T-helper 22 cell (primary cell): Measurements from ENCODE around the gene HDDC3.
"Not testable (repeated sequence)": the region's sequence is repeated elsewhere in the genome, so short reads cannot be mapped to it uniquely, and the experiment has no call there.

Source experiments
- DNase-seq: peaks from one replicate; pipeline ENCODE4 v3.0.0-alpha.2; 2020; ENCODE audit warnings: low read depth

Gene HDDC3

GRCh38 chr15:90930861-90931574 lies 1.3 kb downstream of the HDDC3 start:
- no peak for DNase-seq

- DNase-seq, result no peak
Measured at GRCh38 chr15:90929246-90930019, 2.9 kb downstream of the HDDC3 start.

- DNase-seq, result not testable (repeated sequence)
Measured at GRCh38 chr15:90928106-90928505, 4.2 kb downstream of the HDDC3 start.

DNA sequence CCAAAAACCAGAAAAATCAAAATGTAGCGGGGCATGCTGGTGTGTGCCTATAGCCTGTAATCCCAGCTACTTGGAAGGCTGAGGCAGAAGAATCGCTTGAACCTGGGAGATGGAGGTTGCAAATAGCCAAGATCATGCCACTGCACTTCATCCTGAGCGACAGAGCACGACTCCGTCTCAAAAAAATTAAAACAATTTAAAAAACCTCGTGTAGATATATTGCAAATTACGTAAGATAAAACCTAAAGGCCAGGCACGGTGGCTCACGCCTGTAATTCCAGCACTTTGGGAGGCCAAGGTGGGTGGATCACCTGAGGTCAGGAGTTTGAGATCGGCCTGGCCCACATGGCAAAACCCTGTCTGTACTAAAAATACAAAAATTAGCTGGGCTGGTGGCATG lies 5.6 kb downstream of the HDDC3 start:
- not testable (repeated sequence) for DNase-seq

DNA sequence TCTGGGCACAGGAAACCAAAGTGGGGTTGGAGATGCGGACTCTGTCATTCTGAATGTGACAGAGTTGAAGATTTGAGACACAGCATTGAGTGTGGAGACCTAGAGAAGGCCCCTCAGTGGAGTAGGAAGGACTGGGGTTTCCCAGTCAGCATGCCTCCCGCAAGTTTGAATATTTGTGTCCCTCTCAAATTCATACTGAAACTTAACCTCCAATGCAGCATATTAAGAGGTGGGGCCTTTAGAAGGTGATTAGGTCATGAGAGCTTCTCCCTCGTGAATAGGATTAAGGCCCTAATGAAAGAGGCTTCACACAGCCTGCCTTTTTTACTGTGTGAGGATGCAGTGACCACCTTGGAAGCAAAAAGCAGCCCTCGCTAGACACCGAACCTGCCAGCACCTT lies 8.0 kb downstream of the HDDC3 start:
- DNase-seq, result no peak

DNA sequence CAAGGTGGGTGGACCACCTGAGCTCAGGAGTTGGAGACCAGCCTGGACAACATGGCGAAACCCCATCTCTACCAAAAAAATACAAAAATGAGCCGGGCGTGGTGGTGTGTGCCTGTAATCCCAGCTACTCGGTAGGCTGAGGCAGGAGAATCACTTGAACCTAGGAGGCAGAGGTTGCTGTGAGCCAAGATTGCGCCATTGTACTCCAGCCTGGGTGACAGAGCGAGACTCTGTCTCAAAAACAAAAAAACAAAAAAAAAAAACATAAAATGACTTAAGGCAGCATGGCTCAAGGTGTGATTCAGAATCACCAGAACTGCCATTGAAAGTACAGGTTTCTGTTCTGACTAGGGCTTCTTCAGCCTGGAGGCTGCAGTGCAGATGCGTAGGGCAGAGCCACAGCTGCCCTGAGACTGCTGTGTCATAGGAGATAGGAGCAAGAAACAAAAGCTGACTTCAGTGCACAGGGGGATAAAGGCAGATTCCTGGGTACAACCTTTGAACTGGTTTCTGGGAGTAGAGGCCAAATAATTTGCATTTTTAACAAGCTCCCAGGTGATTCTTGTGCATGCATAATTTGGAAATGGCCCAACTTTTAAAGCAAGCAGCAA lies 9.5 kb downstream of the HDDC3 start:
- DNase-seq, result not testable (repeated sequence)

GRCh38 chr15:90921887-90922286 lies 10.5 kb downstream of the HDDC3 start:
- no peak for DNase-seq

DNA sequence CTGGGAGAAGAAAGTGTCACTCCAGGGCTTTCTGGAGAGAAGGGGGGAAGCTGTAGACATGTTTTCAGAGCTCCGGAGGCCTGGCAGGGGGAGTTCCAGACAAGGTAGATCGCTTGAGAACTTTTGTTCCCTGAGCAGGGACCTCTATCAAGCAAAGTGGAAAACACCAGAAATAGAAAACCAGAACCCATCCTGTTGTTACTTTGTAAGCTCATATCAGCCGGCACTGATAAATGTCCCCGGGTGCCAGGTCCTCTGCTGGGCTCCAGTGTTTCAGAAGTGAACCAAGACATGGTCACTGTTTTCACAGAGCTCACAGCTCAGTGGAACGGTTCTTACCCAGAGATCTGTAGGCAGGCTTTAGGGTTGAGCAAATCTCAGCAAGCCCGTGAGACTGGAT lies 13.5 kb downstream of the HDDC3 start:
- no peak for DNase-seq

DNA sequence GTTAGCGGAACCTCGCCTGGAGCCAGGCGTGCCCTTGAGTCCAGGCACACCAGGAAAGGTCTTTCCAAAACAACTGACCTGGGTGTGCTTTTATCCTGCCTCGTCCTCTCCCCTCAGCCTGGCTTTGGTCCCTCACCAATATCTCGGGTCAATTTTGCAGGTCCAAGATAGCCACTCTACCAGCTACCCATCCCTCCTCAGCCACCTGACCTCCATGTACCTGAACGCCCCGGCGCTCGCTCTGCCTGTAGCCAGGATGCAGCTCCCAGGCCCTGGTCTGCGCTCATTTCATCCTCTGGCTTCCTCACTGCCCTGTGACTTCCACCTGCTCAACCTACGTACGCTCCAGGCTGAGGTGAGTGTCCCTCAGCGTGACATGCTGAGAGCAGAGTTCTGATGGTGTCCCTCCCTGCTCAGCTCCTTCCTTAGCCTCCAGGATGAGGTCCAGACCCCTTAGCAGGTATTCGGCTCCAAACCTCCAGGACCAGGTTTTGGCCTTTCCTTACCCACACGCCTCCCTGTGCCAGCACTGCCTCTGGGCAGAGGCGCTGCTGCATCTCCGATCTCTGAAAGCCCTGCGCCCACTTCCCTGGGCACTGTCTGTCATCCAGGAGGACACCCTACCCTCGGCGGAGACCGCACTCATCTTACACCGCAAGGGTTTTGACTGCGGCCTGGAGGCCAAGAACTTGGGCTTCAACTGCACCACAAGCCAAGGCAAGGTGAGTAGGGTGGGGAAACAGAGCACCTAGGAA lies 14.1 kb downstream of the HDDC3 start:
- DNase-seq, result no peak

- no peak for DNase-seq
Measured at GRCh38 chr15:90917569-90917968, 14.8 kb downstream of the HDDC3 start.

GRCh38 chr15:90916461-90916860 lies 15.9 kb downstream of the HDDC3 start:
- no peak for DNase-seq

- DNase-seq, result no peak
Measured at GRCh38 chr15:90915808-90916440, 16.4 kb downstream of the HDDC3 start.

GRCh38 chr15:90915216-90915807 lies 17.0 kb downstream of the HDDC3 start:
- no peak for DNase-seq

GRCh38 chr15:90914305-90915080 lies 17.9 kb downstream of the HDDC3 start:
- no peak for DNase-seq

GRCh38 chr15:90913398-90913944 lies 18.9 kb downstream of the HDDC3 start:
- no peak for DNase-seq

DNA sequence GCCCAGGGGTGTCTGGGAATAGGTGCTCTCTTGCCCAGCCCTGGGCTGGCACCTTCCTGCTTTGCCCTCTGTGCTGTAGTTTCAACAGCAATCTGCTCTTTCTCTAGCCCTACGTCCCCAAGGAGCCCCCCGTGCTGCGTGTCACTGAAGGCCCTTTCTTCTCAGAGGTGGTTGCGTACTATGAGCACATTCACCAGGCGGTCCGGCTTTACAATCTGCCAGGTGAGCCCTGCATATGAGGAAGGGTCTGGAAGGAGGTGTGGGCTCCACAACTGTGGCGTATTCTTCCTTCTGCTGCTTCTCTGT lies 19.6 kb downstream of the HDDC3 start:
- no peak for DNase-seq

GRCh38 chr15:90911906-90912769 lies 20.2 kb downstream of the HDDC3 start:
- no peak for DNase-seq

GRCh38 chr15:90911302-90911623 lies 21.1 kb downstream of the HDDC3 start:
- DNase-seq, result no peak

- no peak for DNase-seq
Measured at GRCh38 chr15:90910441-90911301, 21.7 kb downstream of the HDDC3 start.
